Thoracic aorta (tissue), 2 donors: ENCODE measurements around the gene COG5. TPM values are rescaled to one million over a fixed set of nuclear protein-coding genes. Genes with fewer than 3 reads are reported as not detected.

Source experiments
- ATAC-seq: fragments of 150-250 bp; one replicate; pipeline ENCODE4 v1.8.0; 2017; ENCODE audit warnings: low read depth; ENCODE audit not compliant: insufficient number of reproducible peaks, low FRiP score
- DNase-seq: peaks from one replicate; pipeline ENCODE4 v3.0.0-alpha.2; 2020; ENCODE audit warnings: low spot score
- H3K27ac ChIP-seq, 2 donors: fragments of 200-600 bp; sonication (generic); 1 replicate in 1 of 2; 2 replicates in 1 of 2; pipeline ENCODE4 v1.5.1; 2016; ENCODE audit warnings: mild to moderate bottlenecking in 2 of 2, moderate library complexity in 2 of 2
- H3K27me3 ChIP-seq: fragments of 200-600 bp; sonication (generic); replicated peaks from 2 replicates; pipeline ENCODE4 v1.6.0; 2016; ENCODE audit warnings: mild to moderate bottlenecking; ENCODE audit not compliant: insufficient read depth
- H3K36me3 ChIP-seq: fragments of 200-600 bp; sonication (generic); one replicate; pipeline ENCODE4 v1.5.1; 2016
- H3K4me1 ChIP-seq, 2 donors: fragments of 200-600 bp; sonication (generic); 1 replicate in 1 of 2; 2 replicates in 1 of 2; pipeline versions ENCODE4 v1.5.1 to v1.6.0; 2016; ENCODE audit warnings: low read depth in 2 of 2, mild to moderate bottlenecking in 1 of 2; ENCODE audit not compliant: control insufficient read depth in 1 of 2
- H3K4me3 ChIP-seq: fragments of 200-600 bp; sonication (generic); 2 replicates; pipeline ENCODE4 v1.5.1; 2016; ENCODE audit warnings: mild to moderate bottlenecking
- H3K9me3 ChIP-seq: fragments of 200-600 bp; sonication (generic); 2 replicates; pipeline ENCODE4 v1.5.1; 2016
- total RNA-seq, 2 donors: library from RNA; depleted of rRNA; stranded (reverse); fragments of >200 nt; gene quantifications; one replicate each; pipeline versions ENCODE4 v1.1.0 to v1.2.3, GENCODE V29; 2016
- TF ChIP-seq, protein P1 (sequence below): fragments of 200-600 bp; sonication (generic); IDR thresholded peaks from one replicate; pipeline ENCODE4 v1.5.1; 2019; ENCODE audit warnings: antibody characterized with exemption

Gene COG5
- total RNA-seq, 2 donors from 2014 or later: 52.5 to 72.4 TPM

DNA sequence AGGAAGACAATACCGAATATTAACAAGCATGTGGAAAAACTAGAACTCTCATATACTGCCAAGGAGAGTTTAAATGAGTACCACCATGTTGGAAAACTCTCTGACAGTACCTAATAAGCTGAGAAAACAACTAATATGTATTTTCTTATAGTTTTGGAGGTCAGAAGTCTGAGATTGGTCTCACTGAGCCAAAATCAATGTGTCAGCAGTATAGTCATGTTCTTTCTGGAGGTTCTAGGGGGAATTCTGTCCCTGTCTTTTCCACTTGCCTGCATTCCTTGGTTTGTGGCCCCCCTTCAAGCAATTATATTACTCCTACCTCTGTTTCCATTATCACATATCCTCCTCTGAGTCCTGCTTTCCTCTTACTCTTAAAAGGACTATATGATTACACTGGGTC, 250.4 kb downstream of the COG5 start:
- H3K4me1 ChIP-seq: no peaks in the 10 kb centered on the region
- no peak for DNase-seq
- H3K9me3 ChIP-seq: no peaks in the 10 kb centered on the region
- no peak overlapping the region for H3K4me3 ChIP-seq
- TF ChIP-seq, protein P1, sequence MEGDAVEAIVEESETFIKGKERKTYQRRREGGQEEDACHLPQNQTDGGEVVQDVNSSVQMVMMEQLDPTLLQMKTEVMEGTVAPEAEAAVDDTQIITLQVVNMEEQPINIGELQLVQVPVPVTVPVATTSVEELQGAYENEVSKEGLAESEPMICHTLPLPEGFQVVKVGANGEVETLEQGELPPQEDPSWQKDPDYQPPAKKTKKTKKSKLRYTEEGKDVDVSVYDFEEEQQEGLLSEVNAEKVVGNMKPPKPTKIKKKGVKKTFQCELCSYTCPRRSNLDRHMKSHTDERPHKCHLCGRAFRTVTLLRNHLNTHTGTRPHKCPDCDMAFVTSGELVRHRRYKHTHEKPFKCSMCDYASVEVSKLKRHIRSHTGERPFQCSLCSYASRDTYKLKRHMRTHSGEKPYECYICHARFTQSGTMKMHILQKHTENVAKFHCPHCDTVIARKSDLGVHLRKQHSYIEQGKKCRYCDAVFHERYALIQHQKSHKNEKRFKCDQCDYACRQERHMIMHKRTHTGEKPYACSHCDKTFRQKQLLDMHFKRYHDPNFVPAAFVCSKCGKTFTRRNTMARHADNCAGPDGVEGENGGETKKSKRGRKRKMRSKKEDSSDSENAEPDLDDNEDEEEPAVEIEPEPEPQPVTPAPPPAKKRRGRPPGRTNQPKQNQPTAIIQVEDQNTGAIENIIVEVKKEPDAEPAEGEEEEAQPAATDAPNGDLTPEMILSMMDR: no peak
- no peak for ATAC-seq
- no peaks in the 10 kb centered on the region for H3K36me3 ChIP-seq
- no peaks in the 10 kb centered on the region for H3K27me3 ChIP-seq
- H3K27ac ChIP-seq: no peak overlapping the region

DNA sequence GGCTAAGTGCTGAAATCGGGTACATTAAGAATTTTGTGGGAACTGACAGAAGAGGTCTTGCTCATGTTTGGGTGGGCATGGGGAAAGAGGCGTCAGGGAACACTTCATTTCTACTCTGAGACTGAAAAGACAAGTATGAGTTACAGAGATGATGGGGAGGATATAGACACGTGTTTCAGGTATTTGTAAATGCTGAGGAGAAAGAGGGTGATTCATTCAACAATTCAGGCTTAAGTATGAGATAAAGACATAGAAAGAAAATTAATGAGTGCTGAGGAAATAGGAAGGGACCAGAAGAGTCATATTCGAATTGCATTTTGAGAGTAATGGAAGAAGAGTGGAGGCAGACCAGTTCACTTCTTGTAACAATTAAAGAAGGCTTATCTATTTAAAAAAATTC, 251.3 kb downstream of the COG5 start:
- TF ChIP-seq, protein P1: no peak
- H3K4me3 ChIP-seq: no peak overlapping the region
- no peaks in the 10 kb centered on the region for H3K4me1 ChIP-seq
- no peaks in the 10 kb centered on the region for H3K36me3 ChIP-seq
- H3K27me3 ChIP-seq: no peaks in the 10 kb centered on the region
- no peak overlapping the region for H3K27ac ChIP-seq
- no peaks in the 10 kb centered on the region for H3K9me3 ChIP-seq
- ATAC-seq: no peak
- no peak for DNase-seq

DNA sequence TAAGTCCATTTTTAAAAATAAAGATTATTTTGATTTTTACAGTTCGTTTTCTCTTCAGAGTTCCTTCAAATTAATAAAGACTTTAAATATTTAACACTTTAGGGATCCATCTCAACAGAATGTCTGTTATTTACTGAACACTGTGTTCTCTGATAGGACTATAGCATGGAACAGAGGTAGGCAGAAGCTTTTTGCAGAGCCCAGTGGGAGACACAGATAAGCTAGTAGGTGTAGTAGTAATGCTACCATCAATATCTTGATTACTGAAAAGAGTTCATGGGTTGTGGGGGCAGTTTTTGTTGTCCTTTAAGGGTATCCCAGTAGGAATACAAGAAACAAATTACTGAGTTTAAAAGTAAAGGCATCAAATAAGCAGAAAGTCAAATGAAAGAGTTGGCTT, 254.4 kb downstream of the COG5 start:
- no peaks in the 10 kb centered on the region for H3K27me3 ChIP-seq
- no peaks in the 10 kb centered on the region for H3K36me3 ChIP-seq
- no peak overlapping the region for H3K4me3 ChIP-seq
- H3K9me3 ChIP-seq: no peaks in the 10 kb centered on the region
- DNase-seq (no peak), ATAC-seq (no peak)
- H3K27ac ChIP-seq: no peak overlapping the region
- no peaks in the 10 kb centered on the region for H3K4me1 ChIP-seq
- TF ChIP-seq, protein P1: no peak

DNA sequence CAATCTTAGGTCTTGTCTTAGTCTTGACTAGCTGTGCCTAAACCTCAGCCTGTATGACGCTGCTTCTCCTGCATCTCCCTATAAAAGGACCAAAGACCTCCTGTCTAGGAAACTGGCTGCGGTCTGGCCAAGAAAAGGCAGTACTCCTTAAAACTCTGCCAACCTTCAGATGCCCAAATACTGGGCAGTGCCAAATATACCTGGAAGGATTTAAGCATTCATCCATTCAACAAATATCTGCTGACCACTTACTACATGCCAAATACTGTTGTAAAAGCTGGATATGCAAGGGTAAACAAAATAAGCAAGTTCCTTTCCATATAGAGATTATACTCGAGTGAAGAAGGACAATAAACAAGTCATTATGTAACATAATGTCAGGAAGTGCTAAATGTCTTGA, 259.1 kb downstream of the COG5 start:
- TF ChIP-seq, protein P1: no peak
- Histone ChIP-seq H3K4me1 (no peaks in the 10 kb centered on the region), H3K9me3 (no peaks in the 10 kb centered on the region), H3K27ac (no peak overlapping the region), H3K4me3 (no peak overlapping the region), H3K27me3 (no peaks in the 10 kb centered on the region), H3K36me3 (no peaks in the 10 kb centered on the region)
- DNase-seq: no peak
- no peak for ATAC-seq

DNA sequence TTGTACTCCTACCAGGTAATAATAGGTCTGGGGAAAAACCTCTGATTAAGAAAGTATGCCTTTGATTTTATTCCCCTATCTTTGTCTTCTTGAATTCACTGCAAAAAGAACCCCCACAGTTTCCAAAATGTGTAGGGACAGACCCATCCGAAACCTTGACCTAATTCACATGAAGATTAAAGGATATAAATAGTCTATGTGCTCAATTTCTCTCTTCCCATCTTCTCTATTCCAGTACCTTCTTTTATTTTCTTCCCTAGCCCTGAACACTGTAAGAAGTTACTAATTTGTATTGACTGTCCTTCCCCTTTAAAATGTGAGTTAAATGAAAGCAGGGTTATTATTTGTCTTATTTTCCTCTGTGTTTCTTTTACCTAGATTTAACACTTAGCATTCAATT, 259.7 kb downstream of the COG5 start:
- Histone ChIP-seq H3K4me3 (no peak overlapping the region), H3K4me1 (no peaks in the 10 kb centered on the region), H3K36me3 (no peaks in the 10 kb centered on the region), H3K27me3 (no peaks in the 10 kb centered on the region), H3K9me3 (no peaks in the 10 kb centered on the region), H3K27ac (no peak overlapping the region)
- ATAC-seq (no peak), DNase-seq (no peak)
- TF ChIP-seq, protein P1: no peak
